ENCODE measurements around the gene NLRP12.
"Not testable (repeated sequence)": the region's sequence is repeated elsewhere in the genome, so short reads cannot be mapped to it uniquely, and the experiment has no call there.

GRCh38 chr19:53769696-53770309, 54.3 kb downstream of the NLRP12 start:
- TF ChIP-seq POLR2AphosphoS5, POLR2A (IDR thresholded peaks at IDR 0.05): not testable (repeated sequence)

All from upper lobe of left lung (tissue), 4 donors.